ENCODE measurements around the gene LHPP.
"Not testable (repeated sequence)": the region's sequence is repeated elsewhere in the genome, so short reads cannot be mapped to it uniquely, and the experiment has no call there.

The LHPP gene

DNA sequence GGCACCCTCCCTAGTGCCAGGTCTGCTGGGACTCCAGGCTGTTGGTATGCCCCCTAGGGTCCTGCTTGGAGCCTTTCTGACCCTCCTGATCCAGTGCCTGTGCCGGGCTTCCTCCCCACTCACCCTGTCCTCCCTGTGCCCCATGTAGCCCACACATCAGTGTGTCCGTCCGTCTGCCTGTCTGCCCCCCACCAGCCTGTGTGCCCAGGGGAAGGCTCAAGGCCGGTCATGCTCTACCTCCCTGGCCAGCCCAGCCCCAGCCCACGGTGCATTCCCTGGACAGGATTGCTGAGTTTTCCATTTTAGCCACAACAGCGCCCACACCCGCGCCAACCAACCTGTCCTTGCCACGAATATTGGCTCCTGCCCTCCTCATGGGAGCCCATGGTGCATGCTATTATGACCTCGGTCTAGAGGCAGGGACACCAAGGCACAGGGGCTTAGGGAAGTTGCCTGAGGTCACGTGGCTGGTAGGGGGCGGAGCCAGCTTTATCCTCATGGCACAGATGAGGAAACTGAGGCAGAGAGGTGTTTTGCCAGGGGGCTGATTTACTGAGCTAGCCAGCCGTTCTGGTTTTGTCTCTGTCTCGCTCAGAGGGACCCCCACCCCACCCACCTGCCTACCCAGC is 146.6 kb downstream of the LHPP start:
- DNase-seq, result no peak
- Histone ChIP-seq H3K4me2 (ENCODE audit: low read length) (no peak overlapping the region), H3K4me3 (ENCODE audit: low read length) (no peak overlapping the region), H3K36me3 (ENCODE audit: control insufficient read depth, insufficient read depth, low read length) (no peaks in the 10 kb centered on the region), H4K5ac (ENCODE audit: low read length) (no peak overlapping the region), H3K9ac (ENCODE audit: low read length) (no peak overlapping the region), H3K27ac (ENCODE audit: low read depth, low read length) (no peak overlapping the region), H2BK15ac (replicated peaks; ENCODE audit: low read depth) (no peak overlapping the region), H3K23ac (ENCODE audit: low read length) (no peak overlapping the region), H4K8ac (ENCODE audit: low read depth, low read length) (no peak overlapping the region), H3K4ac (ENCODE audit: low read depth, low read length) (no peak overlapping the region), H3K4me1 (ENCODE audit: control insufficient read depth, low read depth, low read length) (no peaks in the 10 kb centered on the region), H3K18ac (ENCODE audit: low read length) (no peak overlapping the region), H2AK5ac (ENCODE audit: low read length) (no peak overlapping the region), H3K79me2 (ENCODE audit: control insufficient read depth, insufficient read depth, low read length) (no peaks in the 10 kb centered on the region), H2BK120ac (ENCODE audit: low read depth, low read length) (no peak overlapping the region), H3K79me1 (ENCODE audit: low read length) (no peaks in the 10 kb centered on the region), H2BK5ac (ENCODE audit: low read length) (no peak overlapping the region), H3K27me3 (ENCODE audit: insufficient read depth, low read length, poor library complexity) (no peaks in the 10 kb centered on the region), H3K56ac (ENCODE audit: low read length) (no peak overlapping the region)
- no CpG with 5 or more reads among the region's 14 CpGs for WGBS (ENCODE audit: extremely low coverage, insufficient coverage, low lambda C conversion rate)

DNA sequence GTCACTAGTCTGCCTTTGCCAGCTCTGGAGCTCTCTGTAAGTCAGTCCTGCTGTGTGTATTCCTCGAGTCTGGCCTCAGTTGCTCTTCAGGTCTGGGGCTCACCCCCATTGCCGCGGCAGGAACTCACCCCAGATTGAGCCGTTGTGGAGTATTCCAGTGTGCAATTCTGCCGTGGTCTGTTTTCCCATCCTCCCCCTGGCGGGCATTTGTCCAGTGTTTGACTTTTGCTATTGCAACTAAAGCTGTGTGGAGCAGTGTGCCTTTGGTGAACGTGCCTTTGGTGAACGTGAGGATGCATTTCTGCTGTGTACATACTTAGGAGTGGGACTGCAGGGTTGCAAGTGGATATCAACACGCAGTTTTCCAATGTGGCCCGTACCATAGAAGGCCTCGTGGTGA is 148.1 kb downstream of the LHPP start:
- Histone ChIP-seq H2BK120ac (ENCODE audit: low read depth, low read length) (no peak overlapping the region), H3K4me1 (ENCODE audit: control insufficient read depth, low read depth, low read length) (no peaks in the 10 kb centered on the region), H3K18ac (ENCODE audit: low read length) (no peak overlapping the region), H4K8ac (ENCODE audit: low read depth, low read length) (no peak overlapping the region), H2BK15ac (replicated peaks; ENCODE audit: low read depth) (no peak overlapping the region), H3K27me3 (ENCODE audit: insufficient read depth, low read length, poor library complexity) (no peaks in the 10 kb centered on the region), H3K4ac (ENCODE audit: low read depth, low read length) (no peak overlapping the region), H3K23ac (ENCODE audit: low read length) (no peak overlapping the region), H3K79me1 (ENCODE audit: low read length) (no peaks in the 10 kb centered on the region), H3K27ac (ENCODE audit: low read depth, low read length) (no peak overlapping the region), H3K56ac (ENCODE audit: low read length) (no peak overlapping the region), H2AK5ac (ENCODE audit: low read length) (no peak overlapping the region), H3K79me2 (ENCODE audit: control insufficient read depth, insufficient read depth, low read length) (no peaks in the 10 kb centered on the region), H3K36me3 (ENCODE audit: control insufficient read depth, insufficient read depth, low read length) (no peaks in the 10 kb centered on the region), H4K5ac (ENCODE audit: low read length) (no peak overlapping the region), H3K4me2 (ENCODE audit: low read length) (no peak overlapping the region), H3K9ac (ENCODE audit: low read length) (no peak overlapping the region), H3K4me3 (ENCODE audit: low read length) (no peak overlapping the region), H2BK5ac (ENCODE audit: low read length) (no peak overlapping the region)
- WGBS (ENCODE audit: extremely low coverage, insufficient coverage, low lambda C conversion rate), result no CpG with 5 or more reads among the region's 11 CpGs
- DNase-seq, result no peak

DNA sequence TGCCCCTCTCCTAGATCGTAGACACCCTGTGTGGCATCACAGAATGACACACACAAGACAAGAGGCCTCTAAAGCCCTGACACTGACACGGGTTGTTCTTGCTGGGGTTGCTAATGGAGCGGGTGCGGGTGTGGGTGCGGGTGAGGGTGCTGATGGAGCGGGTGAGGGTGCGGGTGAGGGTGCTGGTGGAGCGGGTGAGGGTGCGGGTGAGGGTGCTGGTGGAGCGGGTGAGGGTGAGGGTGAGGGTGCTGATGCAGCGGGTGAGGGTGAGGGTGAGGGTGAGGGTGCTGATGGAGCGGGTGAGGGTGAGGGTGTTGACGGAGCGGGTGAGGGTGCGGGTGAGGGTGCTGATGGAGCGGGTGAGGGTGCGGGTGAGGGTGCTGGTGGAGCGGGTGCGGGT is 148.6 kb downstream of the LHPP start:
- not testable (repeated sequence) for H3K27ac ChIP-seq (ENCODE audit: low read depth, low read length); H3K4me3 ChIP-seq (ENCODE audit: low read length); H3K79me1 ChIP-seq (ENCODE audit: low read length); H3K27me3 ChIP-seq (ENCODE audit: insufficient read depth, low read length, poor library complexity); H4K5ac ChIP-seq (ENCODE audit: low read length); H3K79me2 ChIP-seq (ENCODE audit: control insufficient read depth, insufficient read depth, low read length); H3K4me2 ChIP-seq (ENCODE audit: low read length); H3K36me3 ChIP-seq (ENCODE audit: control insufficient read depth, insufficient read depth, low read length); H3K56ac ChIP-seq (ENCODE audit: low read length); H4K8ac ChIP-seq (ENCODE audit: low read depth, low read length); H3K4me1 ChIP-seq (ENCODE audit: control insufficient read depth, low read depth, low read length); H3K18ac ChIP-seq (ENCODE audit: low read length); H3K23ac ChIP-seq (ENCODE audit: low read length); H3K4ac ChIP-seq (ENCODE audit: low read depth, low read length); H2AK5ac ChIP-seq (ENCODE audit: low read length); H2BK5ac ChIP-seq (ENCODE audit: low read length); H2BK120ac ChIP-seq (ENCODE audit: low read depth, low read length); H3K9ac ChIP-seq (ENCODE audit: low read length); H2BK15ac ChIP-seq (replicated peaks; ENCODE audit: low read depth); DNase-seq
- no CpG with 5 or more reads among the region's 19 CpGs for WGBS (ENCODE audit: extremely low coverage, insufficient coverage, low lambda C conversion rate)

GRCh38 chr10:124610851-124611250 is 149.2 kb downstream of the LHPP start:
- WGBS (ENCODE audit: extremely low coverage, insufficient coverage, low lambda C conversion rate), result no CpG with 5 or more reads among the region's 17 CpGs
- DNase-seq; H4K5ac ChIP-seq (ENCODE audit: low read length): not testable (repeated sequence)

GRCh38 chr10:124611738-124612137 is 150.1 kb downstream of the LHPP start:
- no peaks in the 10 kb centered on the region for H3K79me1 ChIP-seq (ENCODE audit: low read length)
- no peak overlapping the region for H3K27ac ChIP-seq (ENCODE audit: low read depth, low read length)
- no peak overlapping the region for H3K4ac ChIP-seq (ENCODE audit: low read depth, low read length)
- no peak for DNase-seq
- no peaks in the 10 kb centered on the region for H3K79me2 ChIP-seq (ENCODE audit: control insufficient read depth, insufficient read depth, low read length)
- H2BK120ac ChIP-seq (ENCODE audit: low read depth, low read length), result no peak overlapping the region
- no peak overlapping the region for H2BK5ac ChIP-seq (ENCODE audit: low read length)
- H3K4me2 ChIP-seq (ENCODE audit: low read length), result no peak overlapping the region
- no peak overlapping the region for H2AK5ac ChIP-seq (ENCODE audit: low read length)
- no peaks in the 10 kb centered on the region for H3K36me3 ChIP-seq (ENCODE audit: control insufficient read depth, insufficient read depth, low read length)
- H3K18ac ChIP-seq (ENCODE audit: low read length), result no peak overlapping the region
- no peak overlapping the region for H3K4me3 ChIP-seq (ENCODE audit: low read length)
- no peaks in the 10 kb centered on the region for H3K27me3 ChIP-seq (ENCODE audit: insufficient read depth, low read length, poor library complexity)
- H3K23ac ChIP-seq (ENCODE audit: low read length), result no peak overlapping the region
- H3K9ac ChIP-seq (ENCODE audit: low read length), result no peak overlapping the region
- H3K56ac ChIP-seq (ENCODE audit: low read length), result no peak overlapping the region
- no peak overlapping the region for H4K8ac ChIP-seq (ENCODE audit: low read depth, low read length)
- H4K5ac ChIP-seq (ENCODE audit: low read length), result no peak overlapping the region
- WGBS (ENCODE audit: extremely low coverage, insufficient coverage, low lambda C conversion rate), result no CpG with 5 or more reads among the region's 11 CpGs
- H3K4me1 ChIP-seq (ENCODE audit: control insufficient read depth, low read depth, low read length), result no peaks in the 10 kb centered on the region
- H2BK15ac ChIP-seq (replicated peaks; ENCODE audit: low read depth), result no peak overlapping the region

More at GRCh38 chr10:124610851-124611250, 149.2 kb downstream of the LHPP start:
- H3K4me1 ChIP-seq (ENCODE audit: control insufficient read depth, low read depth, low read length); H2AK5ac ChIP-seq (ENCODE audit: low read length); H3K36me3 ChIP-seq (ENCODE audit: control insufficient read depth, insufficient read depth, low read length); H3K27ac ChIP-seq (ENCODE audit: low read depth, low read length); H2BK5ac ChIP-seq (ENCODE audit: low read length); H3K23ac ChIP-seq (ENCODE audit: low read length); H3K56ac ChIP-seq (ENCODE audit: low read length); H3K27me3 ChIP-seq (ENCODE audit: insufficient read depth, low read length, poor library complexity); H3K79me1 ChIP-seq (ENCODE audit: low read length); H3K79me2 ChIP-seq (ENCODE audit: control insufficient read depth, insufficient read depth, low read length); H3K4me3 ChIP-seq (ENCODE audit: low read length); H3K4ac ChIP-seq (ENCODE audit: low read depth, low read length); H3K9ac ChIP-seq (ENCODE audit: low read length); H3K4me2 ChIP-seq (ENCODE audit: low read length); H4K8ac ChIP-seq (ENCODE audit: low read depth, low read length); H3K18ac ChIP-seq (ENCODE audit: low read length); H2BK15ac ChIP-seq (replicated peaks; ENCODE audit: low read depth); H2BK120ac ChIP-seq (ENCODE audit: low read depth, low read length): not testable (repeated sequence)

All from mesendoderm (in vitro differentiated cells).